HepG2 (cell line): ENCODE data around the gene C1orf35. TPM values are rescaled to one million over a fixed set of nuclear protein-coding genes. Genes with fewer than 3 reads are reported as not detected.

Source experiments
- ATAC-seq: fragments of 200-7000 bp; cut with Tn5 transposase; 3 replicates; pipeline ENCODE4 v1.9.1; 2020; ENCODE audit warnings: mild to moderate bottlenecking, moderate library complexity
- BruUV-seq: library from RNA; stranded (reverse); fragments of 400-500 nt; replicated peaks from 2 replicates; lab custom pipeline; 2021; lab: Mats Ljungman, UMichigan
- CTCF ChIA-PET: fragments of 300-600 bp; formaldehyde crosslinking; extraction: SDS; loops from one replicate; lab custom pipeline; 2021; ENCODE audit warnings: low total read pairs, inconsistent platforms, low intra/inter-chr PET ratio; lab: Yijun Ruan, JAX
- POLR2A ChIA-PET: fragments of 350-600 bp; sonication (Branson Sonifier 250); formaldehyde crosslinking; loops from one replicate; lab custom pipeline; 2020; ENCODE audit warnings: antibody characterized with exemption, inconsistent platforms; lab: Yijun Ruan, JAX
- DNase-seq: peaks from one replicate; pipeline ENCODE4 v3.0.0-alpha.2; 2015; ENCODE audit warnings: low spot score
- FAIRE-seq: peaks from 3 replicates; lab custom pipeline; 2011; peaks lifted over from hg19 to GRCh38; lab: Jason Lieb, UNC
- H2AFZ ChIP-seq: one replicate; pipeline ENCODE4 v1.6.1; 2011; ENCODE audit warnings: low read length, inconsistent platforms
- H3K27ac ChIP-seq: fragments of 300-600 bp; 3 replicates; pipeline ENCODE4 v1.8.0; 2011; ENCODE audit warnings: mixed run types, mild to moderate bottlenecking, mixed read lengths, low read length, inconsistent platforms; ENCODE audit not compliant: insufficient read depth; ENCODE audit errors: extremely low read length
- H3K27me3 ChIP-seq, 2 experiments: fragments of 200-600 bp in 1 of 2; 2 replicates in 1 of 2; 3 replicates in 1 of 2; pipeline versions ENCODE4 v1.6.0 to v1.8.0; 2011; ENCODE audit warnings: low read length in 2 of 2, mild to moderate bottlenecking in 2 of 2, moderate library complexity in 2 of 2, inconsistent platforms in 1 of 2; ENCODE audit not compliant: insufficient read depth in 2 of 2, control insufficient read depth in 1 of 2
- H3K36me3 ChIP-seq, 2 experiments: fragments of 200-600 bp in 1 of 2; replicated peaks in 1 of 2; 2 replicates in 1 of 2; 3 replicates in 1 of 2; pipeline versions ENCODE4 v1.5.1 to v1.8.0; 2011; ENCODE audit warnings: low read length in 2 of 2, inconsistent platforms in 1 of 2; ENCODE audit not compliant: insufficient read depth in 2 of 2, control insufficient read depth in 1 of 2
- H3K4me1 ChIP-seq: 2 replicates; pipeline ENCODE4 v1.5.1; 2012; ENCODE audit warnings: low read length, inconsistent platforms; ENCODE audit not compliant: insufficient read depth
- H3K4me2 ChIP-seq: 2 replicates; pipeline ENCODE4 v1.6.0; 2011; ENCODE audit warnings: low read depth, low read length, inconsistent platforms
- H3K4me3 ChIP-seq, 3 experiments: fragments of 200-600 bp in 1 of 3; sonication (generic), shearing (Covaris generic) in 1 of 3; replicated peaks in 1 of 3; 2 replicates each; pipeline ENCODE4 v1.5.1; 2011 to 2016; ENCODE audit warnings: low read length in 3 of 3, inconsistent platforms in 2 of 3, low read depth in 2 of 3, mild to moderate bottlenecking in 2 of 3, control low read depth in 1 of 3, mixed read lengths in 1 of 3; ENCODE audit not compliant: insufficient read depth in 1 of 3
- H3K79me2 ChIP-seq: one replicate; pipeline ENCODE4 v1.6.1; 2011; ENCODE audit warnings: low read length, inconsistent platforms; ENCODE audit not compliant: insufficient read depth
- H3K9ac ChIP-seq: 2 replicates; pipeline ENCODE4 v1.6.0; 2011; ENCODE audit warnings: mild to moderate bottlenecking, low read depth, low read length, inconsistent platforms; ENCODE audit not compliant: insufficient read depth
- H3K9me3 ChIP-seq: 2 replicates; pipeline ENCODE4 v1.5.1; 2012; ENCODE audit warnings: mild to moderate bottlenecking, low read length
- H4K20me1 ChIP-seq: 2 replicates; pipeline ENCODE4 v1.6.0; 2011; ENCODE audit warnings: inconsistent platforms, mild to moderate bottlenecking, low read length, moderate library complexity; ENCODE audit not compliant: insufficient read depth
- GMEB1 ChIP-seq: sonication (generic); formaldehyde crosslinking; IDR thresholded peaks from 2 replicates; pipeline ENCODE4 v1.5.1; 2020; ENCODE audit warnings: missing genetic modification reagents, mild to moderate bottlenecking, borderline replicate concordance
- ZHX1 ChIP-seq: sonication (generic); formaldehyde crosslinking; IDR thresholded peaks from 2 replicates; pipeline ENCODE4 v1.8.1; 2022; ENCODE audit warnings: low read depth, mild to moderate bottlenecking, missing genetic modification reagents
- WGBS: methylation state at CpG from one replicate; pipeline ENCODE4 v1.1.6; 2017; ENCODE audit warnings: low lambda C conversion rate; 5-methylcytosine and 5-hydroxymethylcytosine counted together
- in situ Hi-C: cut with HindIII; loops from 2 replicates; pipeline ENCODE4 v1.10.0; 2017; ENCODE audit warnings: low pct_unique_long_range_greater_than_20kb; ENCODE audit not compliant: extremely low pct_ligation_motif_present
- intact Hi-C: fragments of 100-400 bp; cut with micrococcal nuclease; formaldehyde crosslinking; loops from one replicate; pipeline ENCODE4 v1.10.0; 2022; ENCODE audit not compliant: unreplicated experiment
- polyA plus RNA-seq, 8 experiments: library from polyadenylated mRNA; depleted of rRNA in 3 of 8; stranded (reverse) in 7 of 8; unstranded in 1 of 8; fragments of >200 nt; fragmentation: Illumina TruSeq in 4 of 8; extraction: Trizol in 4 of 8; gene quantifications; 2 replicates each; pipeline versions ENCODE4 v1.2.1 to v1.2.3, GENCODE V29; 2011 to 2016; ENCODE audit warnings: low read depth in 4 of 8, missing spikeins in 1 of 8, mixed read lengths in 1 of 8; ENCODE audit not compliant: insufficient read depth in 1 of 8
- total RNA-seq, 5 experiments: library from RNA; depleted of rRNA; stranded (reverse); fragments of >200 nt; fragmentation: Illumina TruSeq; extraction: Trizol; gene quantifications; 2 replicates each; pipeline ENCODE4 v1.2.3, GENCODE V29; 2016; ENCODE audit warnings: low read depth in 1 of 5

The C1orf35 gene
- total and polyA plus RNA-seq, 2 of the 13 experiments (the other 11 are each of a cell fraction or from before 2014, with no cell fraction given): 8.1 to 19.3 TPM

GRCh38 chr1:228070173-228070572, 33.0 kb downstream of the C1orf35 start (continued):
- TF ChIP-seq ZHX1: no peak

- Histone ChIP-seq H2AFZ (no peak overlapping the region), H3K36me3 (no peaks in the 10 kb centered on the region), H3K4me3 (no peak overlapping the region), H3K27ac (no peak overlapping the region), H3K4me1 (no peaks in the 10 kb centered on the region), H3K9me3 (no peaks in the 10 kb centered on the region), H4K20me1 (no peaks in the 10 kb centered on the region), H3K79me2 (no peaks in the 10 kb centered on the region), H3K4me2 (no peak overlapping the region), H3K27me3 (peaks cover 6 to 21% of the 10 kb centered on the region in 2 experiments; a peak in 4 of 5 replicates), H3K9ac (no peak overlapping the region)
- in situ Hi-C loops (no loop called here), intact Hi-C loops (no loop called here)
- FAIRE-seq: no peak
- ChIA-PET POLR2A (no interaction called here), CTCF (no interaction called here)
- TF ChIP-seq GMEB1: no peak
- 18% methylated on average over 7 of the region's 7 CpGs for WGBS
- no peak for ATAC-seq
- BruUV-seq: no TSS peak
- DNase-seq: no peak
These were observed 34.8 kb downstream of the C1orf35 start for GRCh38 chr1:228068359-228068758.
